Stimulated activated naive B cell treated with anti-CD40 and anti-IgM and Interleukin-4, amounts not matched to agents 10 μg/mL and 1 μg/mL and 100 μg/mL, for 72 hours (primary cell): ENCODE data around the gene SMOC2.

Experiments
- ATAC-seq, 2 donors: fragments of 150-1000 bp; cut with Tn5 transposase; replicated peaks; 2 replicates each; pipeline ENCODE4 v1.10.0; 2021; ENCODE audit warnings: moderate library complexity in 1 of 2
- DNase-seq: peaks from one replicate; pipeline ENCODE4 v3.0.0; 2021
- H3K27ac Mint-ChIP-seq: one replicate; pipeline ENCODE4 v1.8.0; 2022; ENCODE audit warnings: mild to moderate bottlenecking, mixed read lengths
- H3K27me3 Mint-ChIP-seq, 2 donors: one replicate each; pipeline ENCODE4 v1.8.0; 2022; ENCODE audit warnings: mixed read lengths in 2 of 2
- H3K36me3 Mint-ChIP-seq, 2 donors: one replicate each; pipeline ENCODE4 v1.8.0; 2022; ENCODE audit warnings: mixed read lengths in 2 of 2, mild to moderate bottlenecking in 1 of 2
- H3K4me1 Mint-ChIP-seq, 2 donors: one replicate each; pipeline ENCODE4 v1.8.0; 2022; ENCODE audit warnings: mixed read lengths in 2 of 2, mild to moderate bottlenecking in 1 of 2
- H3K4me3 Mint-ChIP-seq, 2 donors: one replicate each; pipeline ENCODE4 v1.8.0; 2022; ENCODE audit warnings: mild to moderate bottlenecking in 2 of 2, mixed read lengths in 2 of 2, moderate library complexity in 1 of 2
- H3K9me3 Mint-ChIP-seq, 2 donors: one replicate each; pipeline ENCODE4 v1.8.0; 2022; ENCODE audit warnings: mixed read lengths in 2 of 2, mild to moderate bottlenecking in 1 of 2

SMOC2 gene

DNA sequence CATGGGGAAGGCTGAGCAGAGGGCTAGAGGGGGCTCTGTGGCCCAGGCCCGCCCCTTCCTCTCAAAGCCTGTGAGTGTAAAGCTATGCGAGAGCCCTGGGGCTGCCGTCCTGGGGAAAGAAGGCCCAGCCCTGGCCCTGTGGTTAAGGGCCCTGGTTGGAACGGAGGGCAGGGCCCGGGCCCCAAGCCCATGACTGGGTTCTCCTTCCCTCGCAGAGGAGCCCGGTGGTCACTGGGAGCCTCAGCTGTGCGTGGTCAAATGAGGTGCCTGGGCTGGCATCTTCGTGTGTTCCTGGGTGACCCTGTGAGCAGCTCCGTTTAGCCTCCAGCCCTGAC, 56.0 kb downstream of the SMOC2 start:
- DNase-seq (no peak), ATAC-seq (no peak)
- no peak overlapping the region for H3K27ac Mint-ChIP-seq
- H3K9me3 Mint-ChIP-seq = no peaks in the 10 kb centered on the region
- H3K27me3 Mint-ChIP-seq = no peaks in the 10 kb centered on the region
- H3K36me3 Mint-ChIP-seq = no peaks in the 10 kb centered on the region
- H3K4me1 Mint-ChIP-seq = no peaks in the 10 kb centered on the region
- H3K4me3 Mint-ChIP-seq = no peak overlapping the region

DNA sequence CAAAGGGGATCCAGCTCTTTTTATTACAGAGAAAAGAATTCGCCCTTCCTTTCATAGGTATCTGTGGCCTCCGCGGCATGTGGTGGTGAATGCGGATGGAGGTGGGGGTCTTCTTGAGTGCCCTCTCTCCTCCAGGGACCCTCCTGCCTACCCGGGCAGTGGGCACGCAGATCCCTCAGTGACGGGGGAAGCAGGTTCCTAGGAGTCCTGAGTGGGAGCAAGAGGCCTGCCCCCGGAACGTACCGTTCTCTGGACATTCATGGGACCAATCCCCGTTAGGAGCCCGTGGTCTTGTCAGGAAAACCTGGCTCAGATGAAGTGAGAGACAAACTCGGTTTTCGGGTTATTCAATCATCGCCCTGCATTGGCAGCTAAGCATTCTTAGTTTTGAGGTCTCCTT, 56.4 kb downstream of the SMOC2 start:
- H3K4me3 Mint-ChIP-seq = no peak overlapping the region
- no peak overlapping the region for H3K27ac Mint-ChIP-seq
- DNase-seq = no peak
- no peaks in the 10 kb centered on the region for H3K27me3 Mint-ChIP-seq
- no peaks in the 10 kb centered on the region for H3K36me3 Mint-ChIP-seq
- H3K4me1 Mint-ChIP-seq = no peaks in the 10 kb centered on the region
- ATAC-seq = no peak
- H3K9me3 Mint-ChIP-seq = no peaks in the 10 kb centered on the region

DNA sequence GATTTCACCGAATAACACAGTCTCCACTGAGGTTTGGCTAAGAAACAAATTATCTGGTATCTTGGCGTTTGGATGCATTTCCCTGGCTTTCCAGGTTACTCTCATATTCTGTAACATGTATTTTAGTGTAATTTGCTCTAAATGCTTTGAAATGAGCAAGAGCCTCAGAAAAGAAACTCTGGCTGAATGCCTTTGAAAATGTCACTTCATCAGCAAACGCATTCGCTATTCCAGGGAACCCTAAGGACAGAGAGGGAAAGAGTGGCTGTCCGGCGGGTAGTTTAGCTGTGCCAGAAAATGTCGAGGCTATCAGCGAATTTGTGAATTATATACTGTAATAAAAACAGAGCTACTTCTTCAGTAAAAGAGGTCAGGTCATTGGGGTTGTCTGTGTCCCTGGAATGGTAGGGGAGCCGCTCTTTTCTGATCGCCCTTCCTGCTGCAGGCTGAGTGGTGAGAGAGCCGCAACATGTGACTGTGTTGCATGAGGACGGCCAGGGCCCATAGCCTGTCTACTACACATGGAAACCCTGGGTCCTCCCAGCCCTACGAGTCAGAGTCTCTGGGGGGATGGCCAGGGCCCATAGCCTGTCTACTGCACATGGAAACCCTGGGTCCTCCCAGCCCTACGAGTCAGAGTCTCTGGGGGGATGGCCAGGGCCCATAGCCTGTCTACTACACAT, 57.3 kb downstream of the SMOC2 start:
- Mint-ChIP-seq H3K4me3 (no peak overlapping the region), H3K9me3 (no peaks in the 10 kb centered on the region), H3K27me3 (no peaks in the 10 kb centered on the region), H3K4me1 (no peaks in the 10 kb centered on the region), H3K36me3 (no peaks in the 10 kb centered on the region), H3K27ac (no peak overlapping the region)
- ATAC-seq (no peak), DNase-seq (no peak)

DNA sequence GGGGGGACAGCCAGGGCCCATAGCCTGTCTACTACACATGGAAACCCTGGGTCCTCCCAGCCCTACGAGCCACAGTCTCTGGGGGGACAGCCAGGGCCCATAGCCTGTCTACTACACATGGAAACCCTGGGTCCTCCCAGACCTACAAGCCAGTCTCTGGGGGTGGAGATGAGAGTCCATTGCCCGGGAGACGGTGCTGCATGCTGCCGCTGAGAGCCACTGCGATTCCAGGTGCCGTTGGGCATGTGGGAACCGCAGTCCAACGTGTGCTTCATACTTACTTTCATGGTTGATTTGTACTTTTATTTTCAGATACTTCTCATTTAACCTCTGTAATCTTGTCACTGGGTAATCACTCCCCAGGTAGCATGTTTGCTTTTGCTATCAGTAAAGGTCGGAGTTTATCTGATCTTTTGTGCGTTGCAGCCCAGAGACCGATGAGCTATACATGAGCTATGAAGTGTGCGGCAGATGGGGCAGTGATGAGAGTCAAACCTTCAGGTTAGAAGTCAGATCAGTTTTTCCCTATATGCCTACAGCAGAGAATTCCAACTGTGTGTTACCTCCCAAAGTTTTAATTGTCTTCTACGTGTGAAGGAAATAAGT, 58.2 kb downstream of the SMOC2 start:
- Mint-ChIP-seq H3K36me3 (no peaks in the 10 kb centered on the region), H3K27ac (no peak overlapping the region), H3K9me3 (no peaks in the 10 kb centered on the region), H3K27me3 (no peaks in the 10 kb centered on the region), H3K4me1 (no peaks in the 10 kb centered on the region), H3K4me3 (no peak overlapping the region)
- ATAC-seq (no peak), DNase-seq (no peak)

DNA sequence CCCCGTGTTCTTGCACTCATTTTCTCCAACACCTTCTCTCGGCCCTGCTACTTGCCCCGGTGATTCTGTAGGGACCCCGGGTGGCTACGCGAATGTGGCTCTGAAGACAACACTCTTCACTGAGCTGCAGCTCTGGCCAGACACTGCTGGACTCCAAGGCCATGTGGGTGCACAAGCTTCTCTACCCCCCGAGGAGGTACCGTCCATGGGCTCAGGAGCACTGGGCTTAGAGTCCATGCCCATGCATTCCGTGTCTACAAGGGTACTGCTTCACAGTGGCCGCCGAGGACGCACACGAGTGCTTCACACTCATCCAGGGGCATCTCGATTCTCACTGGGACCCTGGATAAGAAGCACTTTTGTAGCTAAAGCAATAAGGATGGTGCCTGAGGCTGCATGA, 59.5 kb downstream of the SMOC2 start:
- ATAC-seq (no peak), DNase-seq (no peak)
- no peak overlapping the region for H3K4me3 Mint-ChIP-seq
- no peaks in the 10 kb centered on the region for H3K9me3 Mint-ChIP-seq
- H3K4me1 Mint-ChIP-seq = no peaks in the 10 kb centered on the region
- no peaks in the 10 kb centered on the region for H3K27me3 Mint-ChIP-seq
- H3K36me3 Mint-ChIP-seq = no peaks in the 10 kb centered on the region
- no peak overlapping the region for H3K27ac Mint-ChIP-seq

DNA sequence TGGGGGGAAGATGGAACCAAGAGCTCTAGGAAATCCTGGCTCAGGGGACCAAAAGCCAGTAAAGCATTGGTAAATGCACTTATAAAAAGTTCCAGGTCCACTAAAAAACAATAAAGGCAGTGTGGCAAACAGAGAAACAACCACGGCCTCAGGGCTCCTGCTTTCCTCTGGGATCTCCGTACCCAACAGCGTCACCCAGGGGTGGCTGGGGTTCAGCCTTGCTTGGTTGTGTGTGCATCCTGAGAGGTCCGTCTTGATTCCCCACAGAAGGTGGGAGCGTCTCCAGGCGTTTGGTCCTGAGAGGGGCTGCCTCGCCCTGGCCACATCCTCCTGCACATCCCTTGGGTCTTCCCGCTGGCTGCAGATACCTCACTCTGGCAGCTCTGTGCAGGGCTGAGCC, 60.6 kb downstream of the SMOC2 start:
- Mint-ChIP-seq H3K27ac (no peak overlapping the region), H3K4me1 (no peaks in the 10 kb centered on the region), H3K9me3 (no peaks in the 10 kb centered on the region), H3K36me3 (no peaks in the 10 kb centered on the region), H3K27me3 (no peaks in the 10 kb centered on the region), H3K4me3 (no peak overlapping the region)
- ATAC-seq (no peak), DNase-seq (no peak)

DNA sequence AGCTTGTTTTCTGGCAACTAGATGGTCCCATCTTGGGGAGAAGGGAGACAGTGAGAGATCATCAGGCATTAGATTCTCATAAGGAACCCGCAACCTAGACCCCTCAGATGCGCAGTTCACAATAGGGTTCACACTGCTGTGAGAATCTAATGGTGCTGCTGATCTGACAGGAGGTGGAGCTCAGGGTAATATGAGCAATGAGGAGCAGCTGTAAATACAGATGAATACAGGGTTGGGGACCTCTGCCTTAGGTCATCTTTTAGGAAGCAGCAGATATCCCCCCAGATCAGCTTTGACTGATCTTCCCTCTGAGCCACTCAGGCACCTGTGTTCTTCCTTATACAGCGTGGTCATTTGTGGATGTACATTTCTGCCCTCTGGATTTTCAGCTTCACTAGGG, 63.4 kb downstream of the SMOC2 start:
- Mint-ChIP-seq H3K4me1 (no peaks in the 10 kb centered on the region), H3K9me3 (no peaks in the 10 kb centered on the region), H3K36me3 (no peaks in the 10 kb centered on the region), H3K4me3 (no peak overlapping the region), H3K27ac (no peak overlapping the region), H3K27me3 (no peaks in the 10 kb centered on the region)
- DNase-seq (no peak), ATAC-seq (no peak)

DNA sequence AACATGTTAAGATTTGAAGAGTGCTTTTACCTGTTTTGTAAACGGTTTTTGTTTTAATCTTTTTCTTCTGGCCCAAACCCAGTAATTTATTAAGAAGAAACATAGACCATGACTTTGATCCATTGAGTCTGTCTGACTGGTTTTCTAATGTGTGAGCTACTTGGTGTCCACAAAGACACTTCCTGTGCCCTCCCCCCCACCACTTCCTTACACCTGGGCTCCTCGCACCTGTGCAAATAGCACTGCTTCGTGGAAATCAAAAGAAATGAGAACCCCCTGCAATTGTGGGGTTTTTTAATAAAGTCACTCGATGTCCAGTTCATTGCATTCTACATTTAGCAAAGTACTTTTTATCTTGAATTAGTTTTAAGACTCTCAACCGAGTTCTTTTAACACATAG, 65.5 kb downstream of the SMOC2 start:
- H3K27me3 Mint-ChIP-seq = no peaks in the 10 kb centered on the region
- no peaks in the 10 kb centered on the region for H3K4me1 Mint-ChIP-seq
- H3K4me3 Mint-ChIP-seq = no peak overlapping the region
- no peak for ATAC-seq
- no peaks in the 10 kb centered on the region for H3K9me3 Mint-ChIP-seq
- no peak overlapping the region for H3K27ac Mint-ChIP-seq
- H3K36me3 Mint-ChIP-seq = no peaks in the 10 kb centered on the region
- no peak for DNase-seq

DNA sequence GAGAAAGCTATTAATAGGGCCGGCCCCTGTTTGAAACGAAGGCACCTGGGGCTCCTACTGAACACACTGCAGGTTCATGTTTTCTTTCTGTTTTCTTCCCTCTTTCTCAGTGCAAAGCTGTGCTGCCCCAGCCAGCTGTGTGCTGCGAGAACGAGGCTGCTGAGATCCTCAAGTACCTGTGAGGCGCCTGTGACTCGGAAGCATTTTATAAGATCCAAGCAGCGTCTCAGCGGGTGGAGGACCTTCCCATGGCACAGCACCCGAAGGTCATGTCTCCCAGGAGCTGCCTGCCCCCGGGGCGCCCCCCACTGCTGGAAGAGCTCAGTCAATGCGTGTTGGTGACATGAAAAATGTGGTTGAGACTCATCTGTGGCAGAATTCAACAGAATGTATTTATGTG, 66.3 kb downstream of the SMOC2 start:
- no peak overlapping the region for H3K4me3 Mint-ChIP-seq
- H3K4me1 Mint-ChIP-seq = no peaks in the 10 kb centered on the region
- no peak for ATAC-seq
- H3K27me3 Mint-ChIP-seq = no peaks in the 10 kb centered on the region
- no peaks in the 10 kb centered on the region for H3K36me3 Mint-ChIP-seq
- no peak overlapping the region for H3K27ac Mint-ChIP-seq
- no peak for DNase-seq
- no peaks in the 10 kb centered on the region for H3K9me3 Mint-ChIP-seq

DNA sequence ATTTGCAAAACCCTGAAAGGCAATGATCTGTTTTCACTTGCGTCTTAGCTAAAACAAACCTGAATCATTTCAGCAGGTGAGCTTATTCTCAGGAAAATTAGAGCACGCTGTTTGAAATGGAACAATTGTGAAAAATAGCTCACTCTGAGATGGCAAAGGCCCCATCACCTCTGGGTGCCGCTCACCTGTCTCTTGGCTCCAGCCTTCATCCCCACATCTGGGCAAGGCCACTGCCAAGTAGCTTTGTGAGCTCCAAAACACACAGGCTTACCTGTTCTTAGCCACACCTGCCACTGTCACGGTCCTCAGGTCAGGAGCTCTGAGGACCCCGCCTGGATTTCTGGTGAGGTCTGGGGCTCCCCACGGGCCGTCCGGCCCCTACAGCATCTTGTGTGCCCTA, 66.7 kb downstream of the SMOC2 start:
- Mint-ChIP-seq H3K36me3 (no peaks in the 10 kb centered on the region), H3K4me1 (no peaks in the 10 kb centered on the region), H3K9me3 (no peaks in the 10 kb centered on the region), H3K27me3 (no peaks in the 10 kb centered on the region), H3K27ac (no peak overlapping the region), H3K4me3 (no peak overlapping the region)
- no peak for DNase-seq
- ATAC-seq = no peak

DNA sequence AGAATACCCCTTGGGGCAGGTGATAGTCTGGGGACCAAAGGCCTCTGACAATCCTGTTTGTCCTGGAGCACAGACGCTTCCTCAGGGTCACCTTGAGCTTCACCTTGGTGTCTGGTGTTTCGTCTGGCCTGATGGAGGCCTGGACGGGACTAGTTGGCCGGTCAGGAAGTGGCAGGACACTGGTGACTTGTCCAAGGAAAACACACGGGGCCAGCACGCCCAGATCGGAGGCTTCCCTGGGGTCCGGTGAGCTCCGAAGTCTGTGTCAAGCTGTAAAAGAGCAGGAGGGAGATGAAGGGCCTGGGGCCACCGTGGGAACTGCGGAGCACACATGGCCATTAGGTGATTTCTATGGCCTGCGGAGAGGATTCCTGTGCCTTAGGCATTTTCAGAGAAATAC, 67.9 kb downstream of the SMOC2 start:
- Mint-ChIP-seq H3K9me3 (no peaks in the 10 kb centered on the region), H3K36me3 (no peaks in the 10 kb centered on the region), H3K27me3 (no peaks in the 10 kb centered on the region), H3K4me3 (no peak overlapping the region), H3K27ac (no peak overlapping the region), H3K4me1 (no peaks in the 10 kb centered on the region)
- DNase-seq (no peak), ATAC-seq (no peak)

DNA sequence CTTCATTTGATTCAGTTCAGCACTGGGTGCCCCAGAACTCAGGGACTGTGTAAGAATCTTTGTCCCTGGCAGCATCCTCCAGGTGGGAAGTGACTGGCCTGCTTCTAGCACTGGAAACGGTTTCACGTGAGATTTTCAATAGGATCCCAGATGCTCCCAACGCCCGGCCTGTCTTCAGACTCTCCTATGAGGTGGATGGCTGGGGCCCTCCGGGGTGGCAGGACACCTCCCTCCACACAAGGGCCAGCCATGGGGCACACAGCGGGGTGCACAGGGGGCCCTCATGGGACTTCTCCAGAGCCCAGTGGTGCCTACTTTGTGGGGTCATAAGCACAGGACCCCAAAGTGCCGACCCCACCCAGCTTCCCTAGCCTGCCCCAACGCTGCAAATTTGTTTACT, 72.8 kb downstream of the SMOC2 start:
- H3K9me3 Mint-ChIP-seq = no peaks in the 10 kb centered on the region
- H3K4me1 Mint-ChIP-seq = no peaks in the 10 kb centered on the region
- H3K36me3 Mint-ChIP-seq = no peaks in the 10 kb centered on the region
- H3K27ac Mint-ChIP-seq = no peak overlapping the region
- no peaks in the 10 kb centered on the region for H3K27me3 Mint-ChIP-seq
- H3K4me3 Mint-ChIP-seq = no peak overlapping the region
- DNase-seq (no peak), ATAC-seq (no peak)

DNA sequence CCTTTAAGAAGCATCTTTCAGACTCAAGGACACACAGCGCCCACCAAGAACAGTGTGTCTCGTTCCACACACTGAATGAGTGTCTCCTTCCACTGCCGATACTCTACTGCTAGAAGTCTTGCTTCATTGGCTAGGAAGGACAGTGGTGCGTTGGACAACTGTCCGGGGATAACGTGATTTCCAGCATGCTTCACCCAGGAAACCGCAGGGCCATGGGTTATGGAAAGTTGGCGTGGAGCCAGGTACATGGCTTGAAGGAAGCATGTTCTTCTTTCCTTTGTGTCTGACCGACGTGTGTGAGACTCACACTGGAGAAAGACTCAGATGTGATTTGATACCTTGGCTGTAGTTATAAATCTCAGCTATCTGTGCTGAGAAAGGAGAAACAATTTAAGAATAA, 73.2 kb downstream of the SMOC2 start:
- Mint-ChIP-seq H3K4me3 (no peak overlapping the region), H3K9me3 (no peaks in the 10 kb centered on the region), H3K4me1 (no peaks in the 10 kb centered on the region), H3K27me3 (no peaks in the 10 kb centered on the region), H3K36me3 (no peaks in the 10 kb centered on the region), H3K27ac (no peak overlapping the region)
- DNase-seq (no peak), ATAC-seq (no peak)

DNA sequence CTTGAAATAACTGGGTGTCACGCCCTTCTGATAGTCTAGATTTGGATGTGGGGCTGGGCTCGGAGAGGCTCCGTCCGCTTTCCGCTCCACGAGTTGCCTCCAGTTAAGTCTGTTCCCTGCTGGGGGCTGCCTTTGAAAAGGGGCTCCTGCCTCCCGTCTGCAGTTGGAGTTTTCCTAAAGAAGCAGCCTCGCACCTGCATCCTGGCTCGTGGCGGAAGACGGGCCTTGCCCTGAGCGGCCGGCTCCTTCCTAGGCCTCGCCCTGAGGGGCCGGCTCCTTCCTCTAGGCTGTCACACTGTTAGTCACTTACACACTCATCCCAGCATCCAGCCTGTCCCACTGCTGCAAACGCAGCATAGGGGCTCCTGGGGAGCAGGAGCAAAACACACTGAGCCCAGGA, 74.4 kb downstream of the SMOC2 start:
- no peak for ATAC-seq
- Mint-ChIP-seq H3K4me1 (no peaks in the 10 kb centered on the region), H3K27me3 (no peaks in the 10 kb centered on the region)

DNA sequence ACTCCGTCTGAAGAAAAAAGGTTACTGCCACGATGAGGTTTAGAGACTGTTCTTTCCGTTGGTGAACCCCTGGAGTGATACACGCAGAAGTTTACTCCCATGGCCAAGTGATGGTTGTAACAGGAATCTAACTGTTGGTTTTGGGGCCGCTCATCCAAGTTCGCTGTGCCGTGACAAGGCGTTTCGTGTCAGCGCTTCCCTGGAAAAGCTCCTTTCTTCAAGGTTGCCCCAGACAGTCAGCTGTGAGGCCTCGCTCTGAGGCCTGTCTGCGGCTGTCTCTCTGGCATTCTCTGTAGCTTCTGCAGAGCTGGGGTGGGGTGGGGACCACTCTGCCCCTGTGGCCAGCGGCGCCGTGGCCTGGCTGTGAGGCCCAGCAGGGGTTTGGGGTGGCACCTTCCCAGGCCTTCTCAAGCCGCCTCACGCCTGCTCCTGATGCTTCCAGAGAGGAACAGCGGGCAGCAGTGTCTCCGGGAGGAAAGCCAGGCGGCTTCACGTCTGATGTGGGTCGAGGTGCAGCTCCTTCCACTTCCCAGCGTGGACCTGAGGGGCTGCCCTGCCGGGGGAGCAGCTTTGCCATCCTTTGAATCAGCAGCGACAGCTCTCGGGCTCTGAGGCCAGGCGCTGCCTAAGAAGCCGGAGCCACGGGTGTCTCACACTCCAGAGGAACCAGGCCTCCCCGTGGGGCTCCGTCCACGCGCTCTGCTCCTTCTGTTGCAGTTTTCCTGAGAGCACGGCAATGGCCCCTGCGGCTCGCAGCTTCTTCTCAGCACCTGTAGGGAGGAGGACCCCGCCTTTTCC, 76.2 kb downstream of the SMOC2 start:
- Mint-ChIP-seq H3K4me3 (no peak overlapping the region), H3K4me1 (no peaks in the 10 kb centered on the region), H3K36me3 (no peaks in the 10 kb centered on the region), H3K27me3 (no peaks in the 10 kb centered on the region), H3K27ac (no peak overlapping the region), H3K9me3 (peaks cover 0 to 2% of the 10 kb centered on the region in 2 donors)
- DNase-seq (no peak), ATAC-seq (no peak)

More for the DNA sequence above, 74.4 kb downstream of the SMOC2 start:
- DNase-seq = no peak
- Mint-ChIP-seq H3K4me3 (no peak overlapping the region), H3K27ac (no peak overlapping the region), H3K9me3 (peaks cover 0 to 2% of the 10 kb centered on the region in 2 donors), H3K36me3 (no peaks in the 10 kb centered on the region)
